ENCODE results near the gene ZNF618.

Gene ZNF618
- 0.72 to 1.7 reads per million in 2 donors for total RNA-seq

- no peak for DNase-seq
Measured at GRCh38 chr9:113876151-113876992, at the start of gene ZNF618. ZNF618 (plus strand) TSS chr9:113876309; CDS start chr9:113876381, 72 bp downstream.

DNA sequence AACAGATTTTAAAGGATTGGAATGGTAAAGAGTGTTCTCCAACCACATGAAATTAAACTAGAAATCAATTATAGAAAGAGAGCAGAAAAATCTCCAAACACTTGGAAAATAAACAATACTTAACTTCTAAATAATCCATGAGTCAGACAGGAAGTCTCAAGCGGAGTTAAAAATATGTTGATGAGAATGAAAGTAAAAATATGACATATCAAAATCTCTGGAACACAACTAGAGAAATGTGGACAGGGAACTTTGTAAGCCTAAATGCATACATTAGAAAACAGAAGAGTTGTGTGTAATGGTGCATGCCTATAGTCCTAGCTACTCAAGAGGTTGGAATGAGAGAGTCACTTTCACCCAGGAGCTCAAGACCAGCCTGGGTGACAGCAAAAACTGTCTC is 47.9 kb upstream of the ZNF618 start:
- no peak for DNase-seq

GRCh38 chr9:113837334-113837733 is 38.8 kb upstream of the ZNF618 start:
- no peak for DNase-seq

DNA sequence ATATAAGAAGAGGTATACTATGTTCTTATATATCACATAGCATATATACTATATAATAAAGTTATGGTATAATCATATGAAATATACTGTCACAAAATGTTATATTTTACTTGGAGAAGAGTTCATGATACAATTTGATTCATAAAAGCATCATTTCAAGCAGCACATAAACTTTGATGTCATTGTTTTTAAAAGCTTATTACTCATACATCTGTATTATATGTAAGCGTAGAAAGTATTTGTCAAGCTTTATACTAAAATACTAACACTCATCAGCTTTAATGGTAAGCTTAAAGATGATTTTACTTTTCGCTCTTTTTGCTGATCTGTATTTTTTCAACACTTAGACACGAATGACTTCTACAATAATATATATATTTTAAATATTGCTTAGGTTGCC is 34.0 kb upstream of the ZNF618 start:
- no peak for DNase-seq

DNA sequence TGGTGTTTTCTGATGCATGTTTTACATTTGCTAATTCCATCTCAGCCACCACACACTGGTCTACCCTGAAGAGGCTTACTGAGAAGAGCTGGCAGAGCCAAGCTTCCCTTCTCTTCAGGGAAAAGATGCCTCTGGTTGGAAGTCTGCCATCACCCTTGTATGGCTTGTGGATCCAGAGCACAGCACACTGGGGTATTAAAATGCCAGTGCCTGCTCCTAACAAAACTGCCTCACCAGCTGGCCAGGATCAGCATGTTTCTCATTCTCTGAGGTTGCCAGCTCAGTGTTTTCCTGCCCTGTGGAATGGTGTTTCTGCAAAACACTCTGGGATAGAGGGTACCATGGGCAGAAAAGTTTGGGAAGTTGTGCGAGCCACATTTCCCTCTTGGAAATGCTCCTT is 31.6 kb upstream of the ZNF618 start:
- no peak for DNase-seq

GRCh38 chr9:113851359-113851758 is 24.8 kb upstream of the ZNF618 start:
- no peak for DNase-seq

DNA sequence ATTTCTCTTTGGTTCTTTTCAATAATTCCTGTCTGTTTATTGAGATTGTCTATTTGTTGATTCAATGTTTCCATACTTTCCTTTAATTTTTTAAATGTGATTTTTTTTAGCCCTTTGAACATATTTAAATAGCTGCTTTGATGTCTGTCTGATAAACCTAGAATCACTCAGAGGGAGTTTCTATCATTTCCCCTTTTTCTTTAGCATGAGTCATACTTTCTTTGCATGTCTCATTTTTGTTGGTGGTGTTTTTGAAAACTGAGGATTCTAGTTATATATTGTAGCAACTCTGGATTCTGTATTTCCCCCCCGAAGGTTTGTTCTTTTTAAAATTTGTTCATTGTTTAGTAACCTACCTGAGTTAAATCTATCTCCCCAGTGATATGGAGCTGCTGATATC is 24.2 kb upstream of the ZNF618 start:
- DNase-seq = no peak

DNA sequence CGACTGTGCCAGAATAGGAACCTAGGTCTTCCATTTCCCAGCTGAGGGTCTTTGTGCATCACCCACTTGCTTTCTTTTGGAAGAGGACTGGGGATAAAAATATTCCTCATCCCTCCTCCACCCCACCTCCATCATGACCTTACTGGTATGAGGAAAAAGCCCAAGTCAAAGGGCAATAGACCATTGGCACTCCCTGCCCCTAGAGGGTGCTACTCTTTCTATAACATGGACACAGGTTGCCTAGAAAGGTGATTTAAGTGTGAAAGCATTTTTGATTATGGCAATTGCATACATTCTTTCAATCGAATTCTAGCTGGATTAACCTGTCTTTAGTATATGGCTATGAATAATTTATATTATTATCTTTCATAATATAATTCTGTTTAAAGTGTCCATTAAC is 22.8 kb upstream of the ZNF618 start:
- DNase-seq = no peak

DNA sequence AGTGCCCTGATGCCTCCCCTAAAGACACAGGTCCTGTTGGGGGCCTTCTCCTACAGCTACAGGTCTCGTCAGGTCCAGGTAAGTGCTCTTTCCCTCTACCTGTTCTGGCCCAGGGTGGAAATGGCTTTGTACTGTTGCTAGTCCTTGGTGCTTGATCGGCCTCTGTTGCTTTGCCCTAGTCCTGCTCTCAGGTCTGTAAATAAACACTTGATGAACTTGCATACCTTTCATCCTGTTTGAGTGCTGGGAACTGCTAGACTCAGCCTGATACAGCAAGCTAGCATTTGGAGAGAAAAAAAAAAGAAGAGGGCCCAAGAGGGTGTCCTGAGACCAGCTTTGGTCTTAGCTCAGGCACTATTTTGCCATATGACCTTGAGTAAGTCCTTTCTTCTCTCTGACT is 21.8 kb upstream of the ZNF618 start:
- DNase-seq = no peak

- no peak for DNase-seq
Measured at GRCh38 chr9:113857875-113858274, 18.2 kb upstream of the ZNF618 start.

DNA sequence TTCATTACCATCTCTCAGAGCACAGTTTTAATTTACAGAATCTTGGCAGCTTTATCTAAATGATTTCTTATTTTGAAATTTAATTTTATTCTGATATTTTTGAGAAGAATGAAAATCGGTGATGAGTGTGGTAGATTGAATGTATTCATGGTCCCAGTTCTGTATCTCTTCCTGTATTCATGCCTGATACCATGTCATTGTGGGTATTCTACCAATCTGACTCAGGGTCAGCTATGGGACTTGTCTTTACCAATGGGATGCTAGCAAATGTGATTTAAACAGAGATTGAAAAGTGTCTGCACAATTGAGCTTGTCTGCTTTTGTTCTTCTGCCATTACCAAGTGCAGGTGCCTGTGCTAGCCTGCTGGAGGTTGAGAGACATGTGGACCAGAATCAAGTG is 17.8 kb upstream of the ZNF618 start:
- no peak for DNase-seq

- no peak for DNase-seq
Measured at GRCh38 chr9:113863345-113863744, 12.8 kb upstream of the ZNF618 start.

DNA sequence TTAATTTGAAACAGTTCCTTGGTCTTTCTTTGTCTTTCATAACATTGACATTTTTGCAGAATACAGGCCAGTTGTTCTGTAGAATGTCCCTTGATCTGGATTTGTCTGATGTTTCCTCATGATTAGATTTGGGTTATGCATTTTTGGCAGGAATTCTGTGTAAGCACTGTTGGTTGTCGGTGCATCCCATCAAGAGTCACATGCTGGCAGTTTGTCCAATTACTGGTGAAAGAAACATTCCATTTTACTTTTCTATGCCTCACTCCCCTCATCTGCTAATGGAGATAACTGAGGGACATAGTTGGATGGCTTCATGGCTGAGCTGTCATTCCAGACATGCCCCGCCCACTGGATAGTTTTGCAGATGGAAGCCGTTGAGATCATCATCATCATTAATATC is 7.6 kb upstream of the ZNF618 start:
- no peak for DNase-seq

GRCh38 chr9:113872485-113873143 is 3.5 kb upstream of the ZNF618 start:
- no peak for DNase-seq

DNA sequence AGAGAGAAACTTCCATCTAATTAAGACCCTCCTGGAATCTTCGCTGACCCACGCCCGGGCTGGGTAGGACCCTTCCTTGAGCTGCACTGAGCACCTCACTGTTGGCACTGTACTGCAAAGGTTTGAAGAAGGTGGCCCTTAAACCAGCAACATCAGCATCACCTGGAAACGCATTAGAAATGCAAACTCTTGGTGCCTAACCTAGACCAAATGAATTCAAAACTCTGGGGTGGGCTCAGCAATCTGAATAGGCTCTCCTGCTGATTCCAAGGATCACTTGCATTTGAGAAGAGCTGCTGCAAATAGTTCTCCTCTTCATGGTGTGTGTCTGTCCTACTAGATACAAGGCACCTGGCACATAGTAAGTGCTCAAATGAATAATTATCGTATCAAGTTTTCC is 2.7 kb upstream of the ZNF618 start:
- DNase-seq = no peak

- DNase-seq = no peak
Measured at GRCh38 chr9:113873926-113874325, 2.2 kb upstream of the ZNF618 start.

- no peak for DNase-seq
Measured at GRCh38 chr9:113875459-113876150, 504 bp upstream of the ZNF618 start.

DNA sequence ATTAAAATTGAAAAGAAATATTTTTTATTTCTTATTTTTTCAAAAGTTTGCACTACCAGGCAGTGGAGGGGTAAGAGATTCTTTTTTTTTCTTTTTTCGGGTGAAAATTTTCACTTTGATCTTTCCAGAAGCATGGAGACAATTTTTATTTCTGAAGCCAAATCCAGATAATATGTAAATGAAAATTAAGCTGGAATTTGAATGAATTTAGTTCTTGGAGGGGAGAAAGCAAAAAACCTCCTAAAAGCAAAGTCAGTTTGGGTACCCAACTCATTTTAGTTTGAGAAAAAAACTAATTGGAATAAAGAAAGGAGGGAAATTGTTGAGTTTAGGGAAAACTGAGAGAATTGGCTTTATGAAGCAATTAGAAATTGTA is 872 bp downstream of the ZNF618 start:
- no peak for DNase-seq

- DNase-seq = no peak
Measured at GRCh38 chr9:113879318-113879717, 3.2 kb downstream of the ZNF618 start.

- DNase-seq = no peak
Measured at GRCh38 chr9:113879911-113880310, 3.8 kb downstream of the ZNF618 start.

- DNase-seq = no peak
Measured at GRCh38 chr9:113882181-113882580, 6.1 kb downstream of the ZNF618 start.

- no peak for DNase-seq
Measured at GRCh38 chr9:113882636-113883164, 6.6 kb downstream of the ZNF618 start.

DNA sequence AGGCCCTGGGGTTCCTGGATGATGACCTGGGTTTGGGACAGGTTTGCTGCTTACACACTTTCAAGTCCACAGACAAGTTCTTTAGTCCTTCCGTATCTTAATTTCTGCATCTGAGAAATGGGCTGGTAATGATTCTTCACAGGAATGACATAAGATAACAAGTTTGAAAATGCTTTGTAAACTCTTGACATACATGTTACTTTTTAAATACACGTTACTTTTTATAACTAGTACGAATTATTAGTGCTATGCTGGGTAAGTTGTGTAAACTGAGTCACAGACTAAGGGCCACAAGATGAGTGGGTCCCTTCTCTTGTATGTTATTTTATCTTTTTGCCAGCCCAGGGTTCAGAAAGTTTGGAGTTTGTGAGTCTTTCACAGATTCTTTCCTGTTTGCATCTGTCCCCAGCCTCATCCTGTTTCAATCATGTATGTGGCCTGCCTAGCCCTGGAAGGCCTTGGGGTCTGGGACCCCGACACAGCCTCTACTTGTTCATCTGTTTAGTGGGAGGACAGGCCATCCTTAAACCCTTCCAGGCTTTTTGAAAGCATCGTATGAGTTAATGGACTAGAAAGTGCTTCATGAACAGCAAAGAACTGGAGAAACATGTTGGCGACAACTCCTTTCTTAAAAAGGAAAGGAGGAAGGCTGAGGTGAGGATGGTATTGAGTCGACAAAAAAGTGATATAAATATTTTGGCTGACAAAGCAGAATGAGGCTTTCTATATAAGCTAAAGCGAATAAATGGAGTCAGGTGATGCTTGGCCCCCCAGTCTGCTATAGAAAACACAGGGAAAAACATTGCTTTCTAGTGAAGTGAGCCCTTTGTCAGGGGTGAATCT is 9.3 kb downstream of the ZNF618 start:
- no peak for DNase-seq
